Measurements from ENCODE around the gene PNKD. TPM values are rescaled to one million over a fixed set of nuclear protein-coding genes. Genes with fewer than 3 reads are reported as not detected.

Gene PNKD
- total and polyA plus RNA-seq, 4 donors: 45.7 to 101 (median 84.4) TPM

DNA sequence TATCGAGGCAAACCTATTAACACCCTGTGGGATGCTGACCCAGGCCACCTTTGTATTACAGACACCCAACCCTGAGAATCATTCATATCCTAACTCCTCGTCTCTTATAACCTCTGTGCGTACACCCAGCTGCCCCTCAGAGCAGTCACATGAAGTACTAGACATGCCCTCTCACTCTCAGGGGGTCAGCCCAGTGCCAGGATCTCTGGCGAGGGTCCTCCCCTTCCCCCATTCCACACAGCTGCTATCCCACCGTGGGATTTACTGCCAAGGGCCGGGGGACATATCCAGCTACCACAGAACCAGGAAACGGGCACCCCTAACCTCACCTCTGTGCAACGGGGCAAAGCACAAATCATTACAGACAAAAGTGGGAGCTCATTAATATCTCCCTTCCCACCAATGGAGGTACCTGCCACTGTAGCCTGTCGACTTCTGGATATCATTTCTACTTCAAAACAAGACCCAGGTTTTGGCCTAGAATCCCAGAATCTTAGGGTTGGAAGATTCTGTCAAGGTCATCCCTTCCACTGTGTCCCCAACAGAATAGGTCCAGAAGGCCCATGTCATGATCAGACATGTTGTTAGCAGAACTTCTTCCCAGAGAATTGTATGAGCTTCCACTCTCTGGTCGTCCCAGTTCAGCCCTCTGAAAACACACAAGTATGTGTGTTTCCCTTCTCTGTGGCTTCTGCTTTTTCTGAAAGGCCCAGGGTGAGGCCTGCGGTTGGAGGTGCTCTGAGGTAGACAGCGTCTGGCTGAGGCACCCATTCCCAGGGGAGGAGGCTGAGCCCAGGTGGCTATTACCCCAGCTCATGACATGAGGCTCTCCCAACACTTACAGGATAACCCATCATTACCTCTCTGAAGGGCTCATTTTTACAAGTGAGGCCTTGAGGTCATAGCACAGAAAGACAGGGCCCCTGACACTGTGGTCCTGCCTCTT is 20.3 kb downstream of the PNKD start:
- Histone ChIP-seq H3K4me1 (ENCODE audit: control insufficient read depth, insufficient read depth, low read length) (peaks cover 45% of the 10 kb centered on the region), H3K27ac (ENCODE audit: low read depth, low read length) (peak overlapping the region; percentile 82), H3K9me3 (ENCODE audit: control insufficient read depth, insufficient read depth, low read length) (no peaks in the 10 kb centered on the region), H3K36me3 (ENCODE audit: control insufficient read depth, insufficient read depth, low read length) (no peaks in the 10 kb centered on the region), H3K27me3 (ENCODE audit: control insufficient read depth, insufficient read depth, low read length) (peaks cover 4% of the 10 kb centered on the region), H3K4me3 (ENCODE audit: low read depth, low read length) (no peak overlapping the region)
- no peak for DNase-seq (ENCODE audit: low read depth in 4 of 6, low spot score in 6 of 6)
- 57% methylated on average over 9 of the region's 12 CpGs for WGBS (ENCODE audit: insufficient coverage)

DNA sequence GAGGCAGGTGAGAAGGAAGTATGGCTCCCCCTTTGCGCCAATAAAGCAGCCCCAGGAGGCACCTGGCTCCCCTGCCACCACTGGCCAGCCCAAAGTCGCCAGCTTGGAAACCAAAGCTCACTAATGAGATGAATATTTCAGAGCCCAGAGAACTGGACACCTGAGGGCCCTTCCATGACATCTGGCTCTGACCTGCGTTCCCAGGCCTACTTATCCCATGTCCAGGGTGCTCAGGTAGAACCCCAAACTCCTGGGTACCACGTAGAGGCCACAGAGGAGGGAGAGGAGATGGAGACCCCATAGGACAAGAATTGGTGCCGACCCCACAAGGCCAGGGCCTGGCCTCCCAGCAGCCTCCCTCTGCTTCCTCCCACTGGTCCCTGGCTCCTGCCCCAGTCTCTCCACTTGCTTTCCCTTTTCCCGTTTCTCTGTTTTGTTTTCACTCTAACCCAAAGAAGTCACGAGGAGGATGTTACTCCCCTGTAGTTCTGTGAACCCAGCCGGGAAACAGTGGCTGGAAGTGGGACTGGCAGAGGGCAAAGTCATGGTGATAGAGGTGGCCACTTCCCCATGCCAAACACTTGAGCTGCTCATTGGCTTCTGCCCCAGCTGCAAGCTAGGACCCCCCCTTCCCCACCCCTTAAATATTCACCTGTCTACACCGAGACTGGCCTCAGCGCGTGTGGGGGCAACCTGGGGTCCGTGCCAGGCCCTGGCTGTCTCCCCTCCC is 21.2 kb downstream of the PNKD start:
- Histone ChIP-seq H3K4me3 (ENCODE audit: low read depth, low read length) (peak overlapping the region; percentile 63), H3K36me3 (ENCODE audit: control insufficient read depth, insufficient read depth, low read length) (no peaks in the 10 kb centered on the region), H3K27ac (ENCODE audit: low read depth, low read length) (peak overlapping the region; percentile 82), H3K27me3 (ENCODE audit: control insufficient read depth, insufficient read depth, low read length) (peaks cover 4% of the 10 kb centered on the region), H3K4me1 (ENCODE audit: control insufficient read depth, insufficient read depth, low read length) (peaks cover 36% of the 10 kb centered on the region), H3K9me3 (ENCODE audit: control insufficient read depth, insufficient read depth, low read length) (no peaks in the 10 kb centered on the region)
- 62% methylated on average over 7 of the region's 12 CpGs for WGBS (ENCODE audit: insufficient coverage)
- peak in 1 of 6 donors; percentile 28 for DNase-seq (ENCODE audit: low read depth in 4 of 6, low spot score in 6 of 6)

DNA sequence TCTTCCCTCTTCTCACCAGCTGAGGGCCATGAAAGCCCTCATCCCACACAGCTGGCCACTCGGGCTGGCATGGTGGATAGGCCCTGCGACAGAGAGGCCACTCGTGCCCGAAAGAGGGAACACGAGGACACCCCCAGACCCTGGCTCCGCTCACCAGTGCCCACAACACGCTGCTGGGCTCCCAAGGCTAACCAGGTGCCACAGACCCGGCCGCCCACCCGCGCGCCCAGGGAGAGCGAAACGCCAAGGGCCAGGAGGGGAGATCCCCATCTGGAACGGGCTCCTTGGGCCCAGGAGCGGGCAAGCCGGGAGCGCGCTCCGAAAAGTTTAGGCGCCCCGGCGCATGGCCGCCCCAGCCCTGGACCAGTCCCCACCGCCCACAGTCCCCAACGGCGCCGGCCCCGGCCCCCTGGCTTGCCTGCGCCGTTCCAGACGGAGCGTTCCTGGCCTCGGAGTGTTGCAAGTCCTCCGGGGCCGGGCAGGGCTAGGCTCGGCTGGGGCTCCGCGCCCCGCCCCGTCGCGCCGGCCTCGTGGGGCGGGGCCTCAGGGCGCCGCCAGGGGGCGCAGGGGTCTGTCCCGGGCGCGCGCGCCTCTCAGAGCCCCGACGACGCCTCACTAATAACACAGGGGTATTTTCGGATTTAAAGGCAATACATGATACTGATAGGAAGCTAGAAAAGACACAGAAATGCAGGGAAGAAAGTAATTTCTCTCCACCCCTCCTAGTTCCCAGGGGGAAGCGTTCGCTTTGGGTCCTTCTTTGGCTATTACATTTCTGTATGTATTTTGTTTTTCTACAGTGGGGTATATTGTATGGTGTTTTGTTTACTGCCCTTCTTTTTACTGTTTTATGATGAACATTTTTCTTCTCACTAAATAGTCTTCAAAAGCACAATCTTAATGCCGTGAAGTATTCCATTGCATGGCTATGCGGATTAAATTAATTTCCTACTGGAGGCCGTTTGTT is 22.0 kb downstream of the PNKD start, which contains the start of gene TMBIM1:
TSS of gene TMBIM1 (minus strand) at position 456 of the 967 bp plus-strand sequence. CDS start 10,362 bp downstream, outside the sequence.
- 13% methylated on average over 46 of the region's 63 CpGs for WGBS (ENCODE audit: insufficient coverage)
- Histone ChIP-seq H3K4me3 (ENCODE audit: low read depth, low read length) (peak within 1 kb of the TSS; percentile 63), H3K9me3 (ENCODE audit: control insufficient read depth, insufficient read depth, low read length) (no peaks in the 10 kb centered on the region), H3K27ac (ENCODE audit: low read depth, low read length) (peak within 1 kb of the TSS; percentile 82), H3K36me3 (ENCODE audit: control insufficient read depth, insufficient read depth, low read length) (no peaks in the 10 kb centered on the region), H3K27me3 (ENCODE audit: control insufficient read depth, insufficient read depth, low read length) (peaks cover 4% of the 10 kb centered on the region), H3K4me1 (ENCODE audit: control insufficient read depth, insufficient read depth, low read length) (peaks cover 28% of the 10 kb centered on the region)
- peak in 1 of 6 donors; percentile 79 for DNase-seq (ENCODE audit: low read depth in 4 of 6, low spot score in 6 of 6)

DNA sequence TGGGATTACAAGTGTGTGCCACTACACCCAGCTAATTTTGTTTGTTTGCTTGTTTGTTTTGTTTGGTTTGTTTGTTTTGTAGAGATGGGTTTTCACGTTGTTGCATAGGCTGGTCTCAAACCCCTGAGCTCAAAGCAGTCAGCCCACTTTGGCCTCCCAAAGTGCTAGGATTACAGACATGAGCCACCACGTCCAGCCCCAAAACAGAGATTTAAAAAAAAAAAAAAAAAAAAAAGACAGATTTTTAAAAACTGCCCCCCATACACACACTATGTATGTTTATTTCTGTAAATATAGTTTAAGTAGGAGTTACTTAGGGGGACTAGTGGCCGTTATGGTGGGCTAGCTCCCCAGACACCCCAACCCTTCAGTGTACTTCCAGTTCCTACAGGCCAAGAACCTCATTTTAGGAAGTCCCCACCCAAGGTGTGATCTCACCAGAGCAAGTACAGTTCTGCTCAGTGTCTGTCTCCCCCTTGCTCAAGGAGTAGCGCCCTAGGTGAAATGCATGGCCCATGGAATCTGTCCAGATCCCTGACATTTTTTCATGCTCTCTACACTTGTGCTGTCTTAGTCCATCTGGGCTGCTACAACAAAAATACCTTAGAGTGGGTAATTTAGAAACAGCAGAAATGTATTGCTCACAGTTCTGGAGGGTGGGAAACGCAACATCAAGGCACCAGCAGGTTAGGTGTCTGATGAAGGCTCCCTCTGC is 23.6 kb downstream of the PNKD start:
- H3K9me3 ChIP-seq (ENCODE audit: control insufficient read depth, insufficient read depth, low read length): no peaks in the 10 kb centered on the region
- DNase-seq (ENCODE audit: low read depth in 4 of 6, low spot score in 6 of 6): no peak
- no peaks in the 10 kb centered on the region for H3K36me3 ChIP-seq (ENCODE audit: control insufficient read depth, insufficient read depth, low read length)
- H3K4me1 ChIP-seq (ENCODE audit: control insufficient read depth, insufficient read depth, low read length): peaks cover 24% of the 10 kb centered on the region
- H3K4me3 ChIP-seq (ENCODE audit: low read depth, low read length): no peak overlapping the region
- peaks cover 4% of the 10 kb centered on the region for H3K27me3 ChIP-seq (ENCODE audit: control insufficient read depth, insufficient read depth, low read length)
- no peak overlapping the region for H3K27ac ChIP-seq (ENCODE audit: low read depth, low read length)
- 0% methylated on average over 1 of the region's 5 CpGs for WGBS (ENCODE audit: insufficient coverage)

DNA sequence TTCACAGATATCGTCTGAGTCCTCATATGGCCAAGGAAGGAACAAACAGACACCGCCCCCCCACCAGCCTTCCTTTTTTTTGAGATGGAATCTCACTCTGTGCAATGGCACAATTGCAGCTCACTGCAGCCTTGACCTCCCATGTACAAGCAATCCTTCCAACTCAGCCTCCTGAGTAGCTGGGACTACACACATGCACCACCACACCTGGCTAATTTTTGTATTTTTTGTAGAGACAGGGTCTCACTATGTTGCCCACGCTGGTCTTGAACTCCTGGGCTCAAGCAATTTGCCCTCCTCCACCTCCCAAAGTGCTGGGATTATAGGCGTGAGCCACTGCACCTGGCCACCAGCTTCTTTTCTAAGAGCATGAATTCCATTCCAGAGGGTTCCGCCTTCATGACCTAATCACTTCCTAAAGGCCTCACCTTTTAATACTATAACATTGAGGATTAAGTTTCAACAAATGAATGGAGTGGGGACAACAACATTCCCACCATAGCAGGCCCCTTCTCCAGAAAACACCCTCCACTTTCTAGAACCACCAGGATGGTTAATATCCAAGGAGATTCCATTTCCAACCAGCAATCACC is 24.2 kb downstream of the PNKD start:
- peaks cover 4% of the 10 kb centered on the region for H3K27me3 ChIP-seq (ENCODE audit: control insufficient read depth, insufficient read depth, low read length)
- 87% methylated on average over 4 of the region's 5 CpGs for WGBS (ENCODE audit: insufficient coverage)
- no peak for DNase-seq (ENCODE audit: low read depth in 4 of 6, low spot score in 6 of 6)
- no peaks in the 10 kb centered on the region for H3K9me3 ChIP-seq (ENCODE audit: control insufficient read depth, insufficient read depth, low read length)
- no peak overlapping the region for H3K4me3 ChIP-seq (ENCODE audit: low read depth, low read length)
- no peak overlapping the region for H3K27ac ChIP-seq (ENCODE audit: low read depth, low read length)
- H3K36me3 ChIP-seq (ENCODE audit: control insufficient read depth, insufficient read depth, low read length): no peaks in the 10 kb centered on the region
- H3K4me1 ChIP-seq (ENCODE audit: control insufficient read depth, insufficient read depth, low read length): peaks cover 23% of the 10 kb centered on the region

DNA sequence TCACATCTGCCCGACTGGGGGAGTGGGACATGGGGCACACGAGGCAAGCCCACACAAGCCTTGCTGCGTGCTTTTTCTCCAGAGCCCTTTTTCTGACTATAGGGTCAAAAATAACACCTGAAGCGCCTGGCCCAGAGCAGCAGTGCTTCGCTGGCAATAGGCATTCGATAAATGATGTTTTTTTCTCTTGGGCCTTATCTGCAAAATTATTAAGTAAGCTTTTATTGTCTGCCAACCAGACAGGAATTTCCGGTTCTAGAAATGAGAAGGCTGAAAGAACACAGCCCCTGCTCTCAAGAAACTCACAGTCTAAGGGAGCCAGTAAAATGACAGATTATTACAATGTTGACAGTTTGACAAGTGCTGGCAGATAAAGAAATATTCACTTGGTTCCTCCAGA is 24.7 kb downstream of the PNKD start:
- WGBS (ENCODE audit: insufficient coverage): 86% methylated on average over 6 of the region's 7 CpGs
- no peak overlapping the region for H3K4me3 ChIP-seq (ENCODE audit: low read depth, low read length)
- no peaks in the 10 kb centered on the region for H3K9me3 ChIP-seq (ENCODE audit: control insufficient read depth, insufficient read depth, low read length)
- DNase-seq (ENCODE audit: low read depth in 4 of 6, low spot score in 6 of 6): no peak
- peaks cover 4% of the 10 kb centered on the region for H3K27me3 ChIP-seq (ENCODE audit: control insufficient read depth, insufficient read depth, low read length)
- no peaks in the 10 kb centered on the region for H3K36me3 ChIP-seq (ENCODE audit: control insufficient read depth, insufficient read depth, low read length)
- H3K4me1 ChIP-seq (ENCODE audit: control insufficient read depth, insufficient read depth, low read length): peaks cover 19% of the 10 kb centered on the region
- H3K27ac ChIP-seq (ENCODE audit: low read depth, low read length): no peak overlapping the region

DNA sequence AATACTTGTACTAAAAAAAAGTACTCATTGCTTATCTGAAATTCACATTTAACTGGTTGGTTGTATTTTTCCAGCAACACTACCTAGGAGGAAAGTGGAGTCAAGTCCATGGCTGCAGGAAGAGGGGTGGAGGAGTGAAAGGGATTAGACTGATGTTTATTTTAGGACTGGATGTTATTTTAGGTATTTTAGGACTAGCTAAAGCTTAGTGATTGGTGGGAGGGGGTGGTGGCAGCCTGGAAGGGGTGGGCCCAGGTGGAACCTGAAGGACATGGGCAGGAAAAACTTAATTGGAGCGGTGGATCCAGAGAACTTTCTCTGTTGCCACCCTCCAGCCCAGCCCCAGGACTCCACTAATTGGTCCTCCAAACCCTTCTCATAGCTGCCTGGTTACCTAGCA is 25.9 kb downstream of the PNKD start:
- Histone ChIP-seq H3K27ac (ENCODE audit: low read depth, low read length) (no peak overlapping the region), H3K4me1 (ENCODE audit: control insufficient read depth, insufficient read depth, low read length) (peaks cover 10% of the 10 kb centered on the region), H3K36me3 (ENCODE audit: control insufficient read depth, insufficient read depth, low read length) (no peaks in the 10 kb centered on the region), H3K27me3 (ENCODE audit: control insufficient read depth, insufficient read depth, low read length) (peaks cover 4% of the 10 kb centered on the region), H3K4me3 (ENCODE audit: low read depth, low read length) (no peak overlapping the region), H3K9me3 (ENCODE audit: control insufficient read depth, insufficient read depth, low read length) (no peaks in the 10 kb centered on the region)
- 100% methylated on average over 1 of the region's 1 CpG for WGBS (ENCODE audit: insufficient coverage)
- DNase-seq (ENCODE audit: low read depth in 4 of 6, low spot score in 6 of 6): no peak

DNA sequence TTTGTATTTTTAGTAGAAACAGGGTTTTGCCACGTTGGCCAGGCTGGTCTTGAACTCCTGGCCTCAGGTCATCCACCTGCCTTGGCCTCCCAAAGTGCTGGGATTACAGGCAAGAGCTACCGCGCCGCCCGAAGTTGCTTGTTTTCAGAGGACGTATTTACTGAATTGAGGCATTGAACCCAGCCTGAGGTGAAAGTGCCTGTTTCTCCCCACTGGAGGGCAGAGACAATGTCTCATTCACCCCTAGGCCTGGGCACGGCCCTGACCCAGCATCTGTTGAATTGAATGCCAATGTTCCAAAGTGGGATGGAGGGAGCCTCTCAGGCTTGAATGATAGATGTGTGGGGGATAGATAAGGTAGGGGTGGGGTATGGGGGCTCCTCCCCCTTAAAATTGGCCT is 26.5 kb downstream of the PNKD start:
- 80% methylated on average over 7 of the region's 7 CpGs for WGBS (ENCODE audit: insufficient coverage)
- DNase-seq (ENCODE audit: low read depth in 4 of 6, low spot score in 6 of 6): no peak
- H3K4me3 ChIP-seq (ENCODE audit: low read depth, low read length): no peak overlapping the region
- H3K36me3 ChIP-seq (ENCODE audit: control insufficient read depth, insufficient read depth, low read length): no peaks in the 10 kb centered on the region
- H3K27me3 ChIP-seq (ENCODE audit: control insufficient read depth, insufficient read depth, low read length): peaks cover 4% of the 10 kb centered on the region
- H3K27ac ChIP-seq (ENCODE audit: low read depth, low read length): no peak overlapping the region
- H3K9me3 ChIP-seq (ENCODE audit: control insufficient read depth, insufficient read depth, low read length): no peaks in the 10 kb centered on the region
- peaks cover 7% of the 10 kb centered on the region for H3K4me1 ChIP-seq (ENCODE audit: control insufficient read depth, insufficient read depth, low read length)
